ENCODE measurements around the gene DEFB108B. TPM values are rescaled to one million over a fixed set of nuclear protein-coding genes. Genes with fewer than 3 reads are reported as not detected.
A peak's percentile ranks its signal among the peaks of the same experiment; 100 is the strongest.
"Not testable (repeated sequence)": the region's sequence is repeated elsewhere in the genome, so short reads cannot be mapped to it uniquely, and the experiment has no call there.

DEFB108B gene
- total and polyA plus RNA-seq, 4 donors = not detected

DNA sequence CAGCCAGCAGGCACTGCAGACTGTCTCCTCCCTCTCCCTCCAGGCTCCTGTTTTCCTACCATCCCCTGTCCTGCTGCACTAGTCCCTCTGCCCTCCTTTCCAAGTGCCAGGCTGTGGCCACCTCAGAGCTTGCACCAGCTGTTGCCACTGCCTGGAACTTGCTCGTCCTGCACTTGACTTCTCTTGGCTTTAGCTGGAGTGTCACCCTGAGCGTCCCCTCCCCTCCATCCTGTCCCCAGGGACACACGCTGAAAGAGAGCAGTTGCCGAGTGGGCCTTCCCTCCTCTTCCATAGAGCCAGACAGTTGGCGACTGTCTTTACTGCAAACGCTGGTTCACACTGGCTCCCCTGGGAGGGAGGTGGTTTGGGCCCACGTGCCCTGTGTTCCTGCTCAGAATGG lies 41.9 kb upstream of the DEFB108B start:
- H3K27ac ChIP-seq (ENCODE audit: low read depth in 1 of 2, low read length in 2 of 2); H3K9me3 ChIP-seq (ENCODE audit: control insufficient read depth in 4 of 4, low read length in 3 of 4); H3K9ac ChIP-seq (ENCODE audit: low read depth in 1 of 2, low read length in 2 of 2); H3K27me3 ChIP-seq (ENCODE audit: control insufficient read depth in 4 of 4, insufficient read depth in 4 of 4, low read length in 3 of 4); H3K4me1 ChIP-seq (ENCODE audit: control insufficient read depth in 4 of 4, insufficient read depth in 4 of 4, low read length in 3 of 4); H3K4me3 ChIP-seq (ENCODE audit: low read depth in 1 of 3, low read length in 3 of 3); DNase-seq (ENCODE audit: low spot score); H3K36me3 ChIP-seq (ENCODE audit: control insufficient read depth in 4 of 4, insufficient read depth in 3 of 4, low read depth in 1 of 4, low read length in 3 of 4): not testable (repeated sequence)
- 77% methylated on average over 7 of the region's 7 CpGs for WGBS

DNA sequence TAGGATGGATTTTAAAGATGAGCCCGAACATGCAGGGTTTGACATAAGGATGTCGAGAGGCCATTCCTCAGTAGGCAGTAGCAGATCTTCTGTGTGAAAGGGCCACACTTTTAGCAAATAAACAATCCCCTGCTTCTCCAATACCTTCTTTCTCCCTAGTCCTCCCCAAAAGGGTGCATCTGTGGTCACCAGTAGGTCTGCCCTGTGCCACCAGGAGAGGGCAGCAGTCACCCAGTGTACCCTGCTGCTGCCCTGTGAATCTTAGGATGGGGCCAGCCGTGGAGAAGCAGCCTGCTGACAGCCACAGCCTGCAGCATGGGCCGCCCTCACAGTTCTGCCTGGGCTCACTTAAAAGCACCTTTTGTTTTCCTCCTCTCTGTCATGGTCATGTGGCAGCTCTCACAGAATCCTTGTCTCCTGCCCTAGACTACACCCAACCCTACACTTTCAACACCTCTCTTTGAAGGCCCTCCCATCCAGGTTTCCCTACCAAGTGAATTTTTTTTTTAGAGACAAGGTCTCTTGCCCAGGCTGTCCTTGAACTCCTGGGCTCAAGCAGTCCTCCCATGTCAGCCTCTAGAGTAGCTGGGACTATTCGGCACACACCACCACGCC lies 40.3 kb upstream of the DEFB108B start:
- H3K4me3 ChIP-seq (ENCODE audit: low read depth in 1 of 3, low read length in 3 of 3); DNase-seq (ENCODE audit: low spot score); H3K36me3 ChIP-seq (ENCODE audit: control insufficient read depth in 4 of 4, insufficient read depth in 3 of 4, low read depth in 1 of 4, low read length in 3 of 4); H3K9me3 ChIP-seq (ENCODE audit: control insufficient read depth in 4 of 4, low read length in 3 of 4); H3K27ac ChIP-seq (ENCODE audit: low read depth in 1 of 2, low read length in 2 of 2); H3K9ac ChIP-seq (ENCODE audit: low read depth in 1 of 2, low read length in 2 of 2); H3K4me1 ChIP-seq (ENCODE audit: control insufficient read depth in 4 of 4, insufficient read depth in 4 of 4, low read length in 3 of 4); H3K27me3 ChIP-seq (ENCODE audit: control insufficient read depth in 4 of 4, insufficient read depth in 4 of 4, low read length in 3 of 4): not testable (repeated sequence)
- TF ChIP-seq, protein P1, sequence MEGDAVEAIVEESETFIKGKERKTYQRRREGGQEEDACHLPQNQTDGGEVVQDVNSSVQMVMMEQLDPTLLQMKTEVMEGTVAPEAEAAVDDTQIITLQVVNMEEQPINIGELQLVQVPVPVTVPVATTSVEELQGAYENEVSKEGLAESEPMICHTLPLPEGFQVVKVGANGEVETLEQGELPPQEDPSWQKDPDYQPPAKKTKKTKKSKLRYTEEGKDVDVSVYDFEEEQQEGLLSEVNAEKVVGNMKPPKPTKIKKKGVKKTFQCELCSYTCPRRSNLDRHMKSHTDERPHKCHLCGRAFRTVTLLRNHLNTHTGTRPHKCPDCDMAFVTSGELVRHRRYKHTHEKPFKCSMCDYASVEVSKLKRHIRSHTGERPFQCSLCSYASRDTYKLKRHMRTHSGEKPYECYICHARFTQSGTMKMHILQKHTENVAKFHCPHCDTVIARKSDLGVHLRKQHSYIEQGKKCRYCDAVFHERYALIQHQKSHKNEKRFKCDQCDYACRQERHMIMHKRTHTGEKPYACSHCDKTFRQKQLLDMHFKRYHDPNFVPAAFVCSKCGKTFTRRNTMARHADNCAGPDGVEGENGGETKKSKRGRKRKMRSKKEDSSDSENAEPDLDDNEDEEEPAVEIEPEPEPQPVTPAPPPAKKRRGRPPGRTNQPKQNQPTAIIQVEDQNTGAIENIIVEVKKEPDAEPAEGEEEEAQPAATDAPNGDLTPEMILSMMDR (IDR thresholded peaks at IDR 0.05; ENCODE audit: low read depth, low read length, missing input control) = peak; percentile 41
- peak; percentile 64 to 73 for TF ChIP-seq RAD21 (IDR thresholded peaks at IDR 0.05)
- 71% methylated on average over 5 of the region's 6 CpGs for WGBS

- H3K4me1 ChIP-seq (ENCODE audit: control insufficient read depth in 4 of 4, insufficient read depth in 4 of 4, low read length in 3 of 4); H3K9ac ChIP-seq (ENCODE audit: low read depth in 1 of 2, low read length in 2 of 2): not testable (repeated sequence)
- 96% methylated on average over 13 of the region's 13 CpGs for WGBS
These were observed 38.5 kb upstream of the DEFB108B start for GRCh38 chr11:71794386-71795040.

DNA sequence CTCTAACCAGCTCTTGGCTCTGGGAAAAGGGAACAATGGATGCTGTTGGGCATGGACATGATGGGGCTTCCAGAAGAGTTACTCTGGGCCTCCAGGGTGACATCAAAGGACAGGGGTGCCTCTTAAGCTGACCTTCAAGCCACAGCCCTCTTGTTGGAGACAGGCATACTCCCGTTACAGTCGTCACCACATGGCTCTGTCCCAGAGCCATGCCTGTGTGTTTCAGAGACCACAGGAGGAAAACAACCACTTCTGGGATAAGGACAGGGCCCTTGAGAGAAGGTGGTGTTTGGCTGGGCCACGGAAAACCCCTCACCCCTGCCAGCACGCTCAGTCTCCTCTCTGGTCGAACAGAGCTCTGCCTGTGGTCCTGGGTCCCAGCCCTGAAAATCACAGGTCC lies 37.8 kb upstream of the DEFB108B start:
- H3K27me3 ChIP-seq (ENCODE audit: control insufficient read depth in 4 of 4, insufficient read depth in 4 of 4, low read length in 3 of 4); DNase-seq (ENCODE audit: low spot score); H3K4me1 ChIP-seq (ENCODE audit: control insufficient read depth in 4 of 4, insufficient read depth in 4 of 4, low read length in 3 of 4); H3K36me3 ChIP-seq (ENCODE audit: control insufficient read depth in 4 of 4, insufficient read depth in 3 of 4, low read depth in 1 of 4, low read length in 3 of 4); H3K27ac ChIP-seq (ENCODE audit: low read depth in 1 of 2, low read length in 2 of 2); H3K9me3 ChIP-seq (ENCODE audit: control insufficient read depth in 4 of 4, low read length in 3 of 4); H3K9ac ChIP-seq (ENCODE audit: low read depth in 1 of 2, low read length in 2 of 2); H3K4me3 ChIP-seq (ENCODE audit: low read depth in 1 of 3, low read length in 3 of 3): not testable (repeated sequence)
- 93% methylated on average over 5 of the region's 5 CpGs for WGBS

More at GRCh38 chr11:71794386-71795040, 38.5 kb upstream of the DEFB108B start:
- H3K9me3 ChIP-seq (ENCODE audit: control insufficient read depth in 4 of 4, low read length in 3 of 4); H3K27ac ChIP-seq (ENCODE audit: low read depth in 1 of 2, low read length in 2 of 2); H3K27me3 ChIP-seq (ENCODE audit: control insufficient read depth in 4 of 4, insufficient read depth in 4 of 4, low read length in 3 of 4); DNase-seq (ENCODE audit: low spot score); H3K36me3 ChIP-seq (ENCODE audit: control insufficient read depth in 4 of 4, insufficient read depth in 3 of 4, low read depth in 1 of 4, low read length in 3 of 4); H3K4me3 ChIP-seq (ENCODE audit: low read depth in 1 of 3, low read length in 3 of 3): not testable (repeated sequence)

DNA sequence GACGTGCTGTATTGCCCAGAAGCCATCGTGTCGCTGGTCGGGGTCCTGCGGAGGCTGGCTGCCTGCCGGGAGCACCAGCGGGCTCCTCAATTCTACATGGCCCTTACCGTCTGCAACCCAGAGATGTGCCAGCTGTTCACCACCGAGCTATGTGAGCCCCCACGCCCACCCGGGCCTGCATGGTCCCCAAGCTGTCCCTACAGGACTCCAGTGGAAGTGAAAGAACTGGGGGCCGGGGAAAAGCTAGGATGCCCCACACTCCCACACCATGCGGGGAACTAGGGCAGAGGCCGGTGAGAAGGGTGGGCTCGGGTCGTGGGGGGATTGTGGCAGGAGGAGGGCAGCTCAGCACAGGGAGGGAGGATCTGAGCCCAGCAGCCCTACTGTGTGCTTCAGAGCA lies 37.0 kb upstream of the DEFB108B start:
- not testable (repeated sequence) for H3K27ac ChIP-seq (ENCODE audit: low read depth in 1 of 2, low read length in 2 of 2); H3K36me3 ChIP-seq (ENCODE audit: control insufficient read depth in 4 of 4, insufficient read depth in 3 of 4, low read depth in 1 of 4, low read length in 3 of 4); H3K27me3 ChIP-seq (ENCODE audit: control insufficient read depth in 4 of 4, insufficient read depth in 4 of 4, low read length in 3 of 4); H3K9ac ChIP-seq (ENCODE audit: low read depth in 1 of 2, low read length in 2 of 2); H3K4me3 ChIP-seq (ENCODE audit: low read depth in 1 of 3, low read length in 3 of 3); H3K9me3 ChIP-seq (ENCODE audit: control insufficient read depth in 4 of 4, low read length in 3 of 4); DNase-seq (ENCODE audit: low spot score); H3K4me1 ChIP-seq (ENCODE audit: control insufficient read depth in 4 of 4, insufficient read depth in 4 of 4, low read length in 3 of 4)
- WGBS = 93% methylated on average over 16 of the region's 16 CpGs

GRCh38 chr11:71796781-71797180 lies 36.2 kb upstream of the DEFB108B start:
- not testable (repeated sequence) for H3K4me1 ChIP-seq (ENCODE audit: control insufficient read depth in 4 of 4, insufficient read depth in 4 of 4, low read length in 3 of 4); H3K36me3 ChIP-seq (ENCODE audit: control insufficient read depth in 4 of 4, insufficient read depth in 3 of 4, low read depth in 1 of 4, low read length in 3 of 4); DNase-seq (ENCODE audit: low spot score); H3K27ac ChIP-seq (ENCODE audit: low read depth in 1 of 2, low read length in 2 of 2); H3K9me3 ChIP-seq (ENCODE audit: control insufficient read depth in 4 of 4, low read length in 3 of 4); H3K9ac ChIP-seq (ENCODE audit: low read depth in 1 of 2, low read length in 2 of 2); H3K27me3 ChIP-seq (ENCODE audit: control insufficient read depth in 4 of 4, insufficient read depth in 4 of 4, low read length in 3 of 4); H3K4me3 ChIP-seq (ENCODE audit: low read depth in 1 of 3, low read length in 3 of 3)
- 97% methylated on average over 9 of the region's 9 CpGs for WGBS

GRCh38 chr11:71799556-71800128 lies 33.4 kb upstream of the DEFB108B start:
- not testable (repeated sequence) for H3K9me3 ChIP-seq (ENCODE audit: control insufficient read depth in 4 of 4, low read length in 3 of 4); H3K9ac ChIP-seq (ENCODE audit: low read depth in 1 of 2, low read length in 2 of 2); DNase-seq (ENCODE audit: low spot score); H3K27ac ChIP-seq (ENCODE audit: low read depth in 1 of 2, low read length in 2 of 2); H3K36me3 ChIP-seq (ENCODE audit: control insufficient read depth in 4 of 4, insufficient read depth in 3 of 4, low read depth in 1 of 4, low read length in 3 of 4); H3K27me3 ChIP-seq (ENCODE audit: control insufficient read depth in 4 of 4, insufficient read depth in 4 of 4, low read length in 3 of 4); H3K4me3 ChIP-seq (ENCODE audit: low read depth in 1 of 3, low read length in 3 of 3); H3K4me1 ChIP-seq (ENCODE audit: control insufficient read depth in 4 of 4, insufficient read depth in 4 of 4, low read length in 3 of 4)
- 91% methylated on average over 13 of the region's 13 CpGs for WGBS

Data from liver (tissue), 9 donors.